Neural progenitor cell (in vitro differentiated cells): ENCODE results near the gene PATE1.

Experiments
- CTCF ChIP-seq: fragments of 200-600 bp; sonication (generic); IDR thresholded peaks from 2 replicates; pipeline ENCODE4 v1.5.1; 2017; ENCODE audit warnings: antibody characterized with exemption, mild to moderate bottlenecking
- EZH2 ChIP-seq: fragments of 200-600 bp; sonication (generic); IDR thresholded peaks from 2 replicates; pipeline ENCODE4 v1.6.1; 2017; ENCODE audit warnings: antibody characterized with exemption, mild to moderate bottlenecking, moderate library complexity
- EZH2phosphoT487 ChIP-seq: fragments of 200-600 bp; sonication (generic); IDR thresholded peaks from 2 replicates; pipeline ENCODE4 v1.6.1; 2017; ENCODE audit warnings: antibody characterized with exemption

GRCh38 chr11:125756050-125756449 lies 10.0 kb downstream of the PATE1 start:
- TF ChIP-seq CTCF (no peak), EZH2 (no peak), EZH2phosphoT487 (no peak)
